NOMO-1 treated with dmso at 0.1 percent for 144 hours (cell line): ENCODE results near the gene SLC16A13.
"Not testable (repeated sequence)": the region's sequence is repeated elsewhere in the genome, so short reads cannot be mapped to it uniquely, and the experiment has no call there.

Experiments
- DNase-seq: peaks from one replicate; lab custom pipeline; 2025; ENCODE audit not compliant: unreplicated experiment; lab: John Stamatoyannopoulos, UW

The SLC16A13 gene

GRCh38 chr17:7058831-7059447 is 23.1 kb downstream of the SLC16A13 start:
- DNase-seq, result no peak

GRCh38 chr17:7060165-7060891 is 24.5 kb downstream of the SLC16A13 start:
- no peak for DNase-seq

- no peak for DNase-seq
Observed at GRCh38 chr17:7063518-7064094, 27.8 kb downstream of the SLC16A13 start.

- no peak for DNase-seq
Observed at GRCh38 chr17:7064261-7064660, 28.4 kb downstream of the SLC16A13 start.

- no peak for DNase-seq
Observed at GRCh38 chr17:7067198-7067597, 31.4 kb downstream of the SLC16A13 start.

- no peak for DNase-seq
Observed at GRCh38 chr17:7068268-7068667, 32.5 kb downstream of the SLC16A13 start.

GRCh38 chr17:7070712-7071111 is 34.9 kb downstream of the SLC16A13 start:
- DNase-seq, result no peak

- DNase-seq, result no peak
Observed at GRCh38 chr17:7072406-7072805, 36.6 kb downstream of the SLC16A13 start.

GRCh38 chr17:7074931-7075330 is 39.1 kb downstream of the SLC16A13 start:
- DNase-seq, result no peak

GRCh38 chr17:7077911-7078546 is 42.2 kb downstream of the SLC16A13 start:
- no peak for DNase-seq

GRCh38 chr17:7078711-7079110 is 42.9 kb downstream of the SLC16A13 start:
- no peak for DNase-seq

GRCh38 chr17:7079581-7080455 is 44.0 kb downstream of the SLC16A13 start, which contains the start of gene CLEC10A:
TSS of gene CLEC10A (minus strand) at chr17:7080251. CDS start at chr17:7078812, 1,439 bp downstream.
- DNase-seq, result no peak

GRCh38 chr17:7080456-7081041 is 44.7 kb downstream of the SLC16A13 start:
- DNase-seq, result no peak

GRCh38 chr17:7081341-7082062 is 45.7 kb downstream of the SLC16A13 start:
- DNase-seq, result no peak

GRCh38 chr17:7083592-7083991 is 47.8 kb downstream of the SLC16A13 start:
- DNase-seq, result no peak

- no peak for DNase-seq
Observed at GRCh38 chr17:7084088-7084487, 48.3 kb downstream of the SLC16A13 start.

GRCh38 chr17:7088442-7088841 is 52.6 kb downstream of the SLC16A13 start:
- not testable (repeated sequence) for DNase-seq

- DNase-seq, result not testable (repeated sequence)
Observed at GRCh38 chr17:7089570-7089969, 53.8 kb downstream of the SLC16A13 start.
